Osteocyte (in vitro differentiated cells): ENCODE data around the gene RPS6KA2. TPM values are rescaled to one million over a fixed set of nuclear protein-coding genes. Genes with fewer than 3 reads are reported as not detected.
A peak's percentile ranks its signal among the peaks of the same experiment; 100 is the strongest.

ENCODE experiments used
- DNase-seq: peaks from one replicate; pipeline ENCODE4 v3.0.0; 2021; ENCODE audit warnings: mixed read lengths; ENCODE audit not compliant: unreplicated experiment; ENCODE audit errors: extremely low spot score
- H3K27ac Mint-ChIP-seq: one replicate; pipeline ENCODE4 v1.8.0; 2021; ENCODE audit warnings: mild to moderate bottlenecking, mixed read lengths; ENCODE audit not compliant: unreplicated experiment
- H3K27me3 Mint-ChIP-seq: one replicate; pipeline ENCODE4 v1.8.0; 2021; ENCODE audit warnings: mixed read lengths; ENCODE audit not compliant: unreplicated experiment
- H3K36me3 Mint-ChIP-seq: one replicate; pipeline ENCODE4 v1.8.0; 2021; ENCODE audit warnings: mixed read lengths; ENCODE audit not compliant: unreplicated experiment
- H3K4me1 Mint-ChIP-seq: one replicate; pipeline ENCODE4 v1.8.0; 2021; ENCODE audit warnings: mixed read lengths; ENCODE audit not compliant: unreplicated experiment
- H3K4me3 Mint-ChIP-seq: one replicate; pipeline ENCODE4 v1.8.0; 2021; ENCODE audit warnings: mild to moderate bottlenecking, moderate library complexity, mixed read lengths; ENCODE audit not compliant: unreplicated experiment
- H3K9me3 Mint-ChIP-seq: one replicate; pipeline ENCODE4 v1.8.0; 2021; ENCODE audit warnings: mixed read lengths; ENCODE audit not compliant: unreplicated experiment
- total RNA-seq: library from RNA; stranded (reverse); gene quantifications from 2 replicates; pipeline ENCODE4 v1.2.1, GENCODE V29; 2021
- TF ChIP-seq, protein P1 (sequence below): fragments of 200-600 bp; sonication (generic); IDR thresholded peaks from 2 replicates; pipeline ENCODE4 v1.5.0; 2021; ENCODE audit warnings: antibody characterized with exemption, mild to moderate bottlenecking, moderate library complexity

RPS6KA2 gene
- total RNA-seq, 1 donor from 2014 or later = 89.9 TPM

DNA sequence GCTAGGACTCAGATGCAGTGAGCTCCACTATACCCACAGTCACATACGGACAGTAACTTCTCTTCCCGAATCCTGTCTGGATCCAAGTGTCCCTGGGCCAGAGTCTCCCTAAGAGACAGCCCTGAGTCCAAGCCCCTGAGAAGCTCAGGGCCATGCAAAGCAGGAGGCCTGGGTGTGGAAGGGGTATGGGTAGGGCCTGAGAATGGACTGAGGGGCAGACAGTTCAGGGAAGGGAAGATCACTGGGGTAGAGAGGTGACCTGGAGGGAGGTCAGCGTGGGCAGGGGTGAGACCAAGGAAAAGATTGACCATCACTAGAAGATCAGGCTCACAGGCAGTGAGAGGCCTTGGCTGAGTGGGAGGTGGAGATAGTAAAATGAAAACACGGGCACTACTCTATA, 8.8 kb downstream of the RPS6KA2 start:
- peak overlapping the region; percentile 93 for H3K27ac Mint-ChIP-seq
- H3K4me3 Mint-ChIP-seq = no peak overlapping the region
- no peaks in the 10 kb centered on the region for H3K27me3 Mint-ChIP-seq
- H3K9me3 Mint-ChIP-seq = no peaks in the 10 kb centered on the region
- H3K4me1 Mint-ChIP-seq = peaks cover 90% of the 10 kb centered on the region
- H3K36me3 Mint-ChIP-seq = peaks cover 15% of the 10 kb centered on the region
- TF ChIP-seq, protein P1, sequence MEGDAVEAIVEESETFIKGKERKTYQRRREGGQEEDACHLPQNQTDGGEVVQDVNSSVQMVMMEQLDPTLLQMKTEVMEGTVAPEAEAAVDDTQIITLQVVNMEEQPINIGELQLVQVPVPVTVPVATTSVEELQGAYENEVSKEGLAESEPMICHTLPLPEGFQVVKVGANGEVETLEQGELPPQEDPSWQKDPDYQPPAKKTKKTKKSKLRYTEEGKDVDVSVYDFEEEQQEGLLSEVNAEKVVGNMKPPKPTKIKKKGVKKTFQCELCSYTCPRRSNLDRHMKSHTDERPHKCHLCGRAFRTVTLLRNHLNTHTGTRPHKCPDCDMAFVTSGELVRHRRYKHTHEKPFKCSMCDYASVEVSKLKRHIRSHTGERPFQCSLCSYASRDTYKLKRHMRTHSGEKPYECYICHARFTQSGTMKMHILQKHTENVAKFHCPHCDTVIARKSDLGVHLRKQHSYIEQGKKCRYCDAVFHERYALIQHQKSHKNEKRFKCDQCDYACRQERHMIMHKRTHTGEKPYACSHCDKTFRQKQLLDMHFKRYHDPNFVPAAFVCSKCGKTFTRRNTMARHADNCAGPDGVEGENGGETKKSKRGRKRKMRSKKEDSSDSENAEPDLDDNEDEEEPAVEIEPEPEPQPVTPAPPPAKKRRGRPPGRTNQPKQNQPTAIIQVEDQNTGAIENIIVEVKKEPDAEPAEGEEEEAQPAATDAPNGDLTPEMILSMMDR = no peak
- DNase-seq = peak; percentile 40

DNA sequence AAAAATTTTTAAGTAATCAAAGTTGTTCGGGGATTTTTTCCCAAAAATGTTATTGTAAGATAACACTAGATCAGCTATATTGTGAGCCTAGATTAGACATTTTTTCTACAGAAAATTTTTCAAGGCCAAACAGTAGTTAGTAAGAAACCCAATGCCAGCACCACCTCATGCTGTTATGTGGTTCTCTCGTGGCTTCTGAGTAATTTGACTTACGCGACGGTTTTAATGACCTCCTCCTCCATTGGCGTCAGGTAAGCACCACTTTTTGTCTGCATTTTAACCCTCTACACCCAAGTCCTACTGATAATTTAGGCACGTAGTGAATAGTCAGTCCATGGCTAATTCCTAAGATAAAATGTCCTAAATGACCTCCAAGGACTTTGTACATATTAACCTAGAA, 9.7 kb downstream of the RPS6KA2 start:
- Mint-ChIP-seq H3K27me3 (no peaks in the 10 kb centered on the region), H3K27ac (peak overlapping the region; percentile 69), H3K9me3 (no peaks in the 10 kb centered on the region), H3K36me3 (peaks cover 15% of the 10 kb centered on the region), H3K4me3 (no peak overlapping the region), H3K4me1 (peaks cover 89% of the 10 kb centered on the region)
- no peak for DNase-seq
- TF ChIP-seq, protein P1 = no peak

DNA sequence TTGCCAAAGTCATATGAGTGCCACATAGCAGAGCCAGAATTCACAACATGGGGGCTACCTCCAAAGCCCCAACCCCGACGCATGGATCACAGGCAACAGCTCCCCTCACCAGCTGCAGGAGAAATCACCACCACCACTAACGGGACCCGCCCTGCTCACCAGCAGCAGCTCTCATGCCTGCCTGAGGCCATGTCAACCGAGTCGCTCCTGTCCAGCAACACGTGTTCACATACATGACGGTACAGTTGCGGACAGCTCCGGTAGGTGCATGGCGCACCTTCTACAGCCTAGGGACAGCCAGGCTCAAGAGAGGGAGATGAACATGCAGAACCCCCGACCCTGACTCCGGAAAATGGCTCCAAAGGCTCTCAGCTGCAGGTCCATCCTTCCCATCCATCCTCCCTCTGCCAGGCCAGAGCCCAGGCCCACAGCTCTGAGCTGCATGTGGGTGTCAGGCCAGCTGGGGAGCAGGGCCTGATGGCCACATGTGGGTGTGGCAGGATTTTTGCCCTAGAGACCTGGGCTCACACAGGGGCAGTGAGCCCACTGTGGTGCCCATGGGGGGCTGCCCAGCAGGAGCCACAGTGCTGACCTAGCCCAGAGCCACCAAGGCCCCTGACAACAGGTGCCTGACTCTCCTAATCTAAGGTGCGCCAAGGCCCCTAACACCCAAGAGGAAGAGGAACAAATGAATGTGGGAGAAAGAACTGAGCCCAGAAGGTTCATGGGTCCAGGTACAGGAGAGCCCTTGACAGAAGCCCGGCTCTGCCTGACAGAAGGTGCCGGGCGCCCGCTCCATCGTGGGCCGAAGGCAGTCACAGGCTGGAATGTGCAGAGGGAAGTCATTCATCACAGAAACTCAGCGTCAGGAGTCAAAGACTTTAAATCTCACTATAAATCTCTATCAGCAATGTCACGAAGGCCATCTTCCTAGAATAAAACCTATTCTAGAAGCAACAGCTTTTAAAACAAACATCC, 10.5 kb downstream of the RPS6KA2 start:
- Mint-ChIP-seq H3K9me3 (no peaks in the 10 kb centered on the region), H3K27me3 (no peaks in the 10 kb centered on the region), H3K4me1 (peaks cover 82% of the 10 kb centered on the region), H3K27ac (no peak overlapping the region), H3K36me3 (peaks cover 15% of the 10 kb centered on the region), H3K4me3 (no peak overlapping the region)
- TF ChIP-seq, protein P1 = no peak
- DNase-seq = peak; percentile 72

DNA sequence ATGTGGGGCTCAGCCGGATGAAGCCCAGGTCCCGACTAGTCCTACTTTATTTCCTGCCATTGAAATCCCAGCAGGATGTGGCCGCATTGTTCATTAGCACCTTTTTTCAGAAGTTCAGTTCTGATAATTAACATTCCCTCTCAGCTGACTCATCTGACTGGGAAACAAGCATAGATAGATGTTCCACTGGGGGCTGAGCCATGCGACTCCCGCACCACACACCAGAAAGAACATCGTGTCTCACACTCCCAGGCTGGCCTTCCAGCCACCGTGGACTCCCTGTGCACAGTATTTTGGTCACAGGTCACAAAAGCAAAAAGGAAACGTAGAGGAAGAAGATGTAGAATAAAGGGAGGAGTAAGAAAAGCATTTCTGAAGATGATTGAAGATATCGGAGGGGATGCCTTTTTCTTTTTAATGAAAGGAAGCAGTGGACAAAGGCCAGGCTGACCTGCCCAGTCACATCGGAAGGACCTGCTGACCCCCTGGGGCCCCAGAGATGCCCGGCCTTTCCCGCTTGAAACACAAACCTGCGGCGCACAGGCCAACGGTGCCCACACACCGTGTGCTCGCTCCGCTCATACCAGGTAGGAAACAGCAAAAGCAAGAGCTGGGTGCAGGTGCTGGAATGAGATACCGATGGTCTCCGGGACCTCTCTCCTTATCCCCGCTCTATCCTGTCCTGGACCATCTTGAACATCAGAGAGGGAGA, 11.8 kb downstream of the RPS6KA2 start:
- peak; percentile 65 for DNase-seq
- Mint-ChIP-seq H3K4me3 (peak overlapping the region; percentile 57), H3K9me3 (no peaks in the 10 kb centered on the region), H3K36me3 (peaks cover 15% of the 10 kb centered on the region), H3K4me1 (peaks cover 69% of the 10 kb centered on the region), H3K27me3 (no peaks in the 10 kb centered on the region), H3K27ac (peak overlapping the region; percentile 73)
- TF ChIP-seq, protein P1 = no peak

DNA sequence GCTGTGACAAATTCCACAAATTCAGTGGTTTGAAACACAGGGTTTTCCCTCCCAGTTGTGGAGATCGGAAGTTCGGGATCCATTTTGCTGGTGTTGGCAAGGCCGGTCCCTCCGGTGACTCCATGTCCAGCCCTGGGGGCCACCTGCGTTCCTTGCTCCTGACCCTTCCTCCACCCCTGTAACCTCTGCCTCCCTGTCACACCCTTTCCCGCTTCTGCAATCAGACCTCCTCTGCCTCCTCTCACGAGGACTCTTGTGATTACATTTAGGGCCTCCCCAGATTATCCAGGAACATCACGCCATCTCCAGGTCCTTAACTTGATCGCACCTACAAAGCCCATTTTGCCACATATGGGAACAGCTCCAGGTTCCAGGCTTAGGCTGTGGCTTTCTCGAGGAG, 12.5 kb downstream of the RPS6KA2 start:
- TF ChIP-seq, protein P1 = no peak
- Mint-ChIP-seq H3K27me3 (no peaks in the 10 kb centered on the region), H3K27ac (peak overlapping the region; percentile 73), H3K36me3 (peaks cover 18% of the 10 kb centered on the region), H3K9me3 (no peaks in the 10 kb centered on the region), H3K4me1 (peaks cover 62% of the 10 kb centered on the region), H3K4me3 (no peak overlapping the region)
- peak; percentile 77 for DNase-seq
